ENCODE data around the gene BAIAP2L2. TPM values are rescaled to one million over a fixed set of nuclear protein-coding genes. Genes with fewer than 3 reads are reported as not detected.

BAIAP2L2 gene, protein sequence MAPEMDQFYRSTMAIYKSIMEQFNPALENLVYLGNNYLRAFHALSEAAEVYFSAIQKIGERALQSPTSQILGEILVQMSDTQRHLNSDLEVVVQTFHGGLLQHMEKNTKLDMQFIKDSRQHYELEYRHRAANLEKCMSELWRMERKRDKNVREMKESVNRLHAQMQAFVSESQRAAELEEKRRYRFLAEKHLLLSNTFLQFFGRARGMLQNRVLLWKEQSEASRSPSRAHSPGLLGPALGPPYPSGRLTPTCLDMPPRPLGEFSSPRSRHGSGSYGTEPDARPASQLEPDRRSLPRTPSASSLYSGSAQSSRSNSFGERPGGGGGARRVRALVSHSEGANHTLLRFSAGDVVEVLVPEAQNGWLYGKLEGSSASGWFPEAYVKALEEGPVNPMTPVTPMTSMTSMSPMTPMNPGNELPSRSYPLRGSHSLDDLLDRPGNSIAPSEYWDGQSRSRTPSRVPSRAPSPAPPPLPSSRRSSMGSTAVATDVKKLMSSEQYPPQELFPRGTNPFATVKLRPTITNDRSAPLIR
- polyA plus RNA-seq (2012; ENCODE audit: insufficient read length, low read depth), result 1.2 TPM

DNA sequence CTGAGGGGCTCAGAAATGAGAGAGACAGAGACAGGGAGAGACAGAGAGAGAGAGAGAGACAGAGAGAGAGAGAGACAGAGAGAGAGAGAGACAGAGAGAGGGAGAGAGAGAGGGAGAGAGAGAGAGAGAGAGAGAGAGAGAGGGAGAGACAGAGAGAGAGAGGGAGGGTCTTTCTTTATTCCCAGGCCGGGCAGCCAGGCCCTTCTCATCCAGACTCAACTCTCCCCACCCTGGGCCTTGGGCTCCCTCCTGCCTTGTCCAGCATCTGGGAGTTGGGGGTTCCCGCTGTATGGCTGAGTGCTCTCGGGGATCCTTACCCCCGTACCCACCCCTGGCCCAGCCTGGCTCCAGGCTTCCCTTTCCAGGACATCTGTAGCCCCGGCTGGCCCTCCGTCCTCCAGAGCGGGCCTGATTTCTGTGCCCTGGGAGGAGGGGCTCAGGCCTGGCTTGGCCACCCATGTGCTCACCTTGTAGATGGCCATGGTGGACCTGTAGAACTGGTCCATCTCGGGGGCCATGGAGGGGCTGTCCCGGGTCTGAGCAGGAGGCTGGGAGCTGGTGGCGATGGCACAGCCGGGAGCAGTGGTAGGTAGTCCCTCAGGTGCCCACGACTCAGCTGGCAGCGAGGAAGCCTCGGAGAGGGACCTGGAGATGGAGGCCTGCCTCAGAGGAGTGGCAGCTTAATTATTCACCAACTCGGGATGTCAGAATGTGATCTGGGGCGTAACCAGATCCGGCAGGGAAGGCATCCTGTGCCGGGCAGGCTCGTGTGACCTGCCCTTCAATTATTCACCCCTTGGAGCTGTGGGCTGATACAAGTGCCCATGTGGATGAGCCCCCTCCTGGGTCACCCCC lies at the start of gene BAIAP2L2:
Gene BAIAP2L2, minus strand, starts transcription at position 677 of the 855 bp plus-strand sequence. Its CDS starts 159 bp downstream, at position 518.
- TF ChIP-seq POLR2AphosphoS5 (IDR thresholded peaks at IDR 0.05; ENCODE audit: low read depth, low read length), result no peak
- TF ChIP-seq, protein P1, sequence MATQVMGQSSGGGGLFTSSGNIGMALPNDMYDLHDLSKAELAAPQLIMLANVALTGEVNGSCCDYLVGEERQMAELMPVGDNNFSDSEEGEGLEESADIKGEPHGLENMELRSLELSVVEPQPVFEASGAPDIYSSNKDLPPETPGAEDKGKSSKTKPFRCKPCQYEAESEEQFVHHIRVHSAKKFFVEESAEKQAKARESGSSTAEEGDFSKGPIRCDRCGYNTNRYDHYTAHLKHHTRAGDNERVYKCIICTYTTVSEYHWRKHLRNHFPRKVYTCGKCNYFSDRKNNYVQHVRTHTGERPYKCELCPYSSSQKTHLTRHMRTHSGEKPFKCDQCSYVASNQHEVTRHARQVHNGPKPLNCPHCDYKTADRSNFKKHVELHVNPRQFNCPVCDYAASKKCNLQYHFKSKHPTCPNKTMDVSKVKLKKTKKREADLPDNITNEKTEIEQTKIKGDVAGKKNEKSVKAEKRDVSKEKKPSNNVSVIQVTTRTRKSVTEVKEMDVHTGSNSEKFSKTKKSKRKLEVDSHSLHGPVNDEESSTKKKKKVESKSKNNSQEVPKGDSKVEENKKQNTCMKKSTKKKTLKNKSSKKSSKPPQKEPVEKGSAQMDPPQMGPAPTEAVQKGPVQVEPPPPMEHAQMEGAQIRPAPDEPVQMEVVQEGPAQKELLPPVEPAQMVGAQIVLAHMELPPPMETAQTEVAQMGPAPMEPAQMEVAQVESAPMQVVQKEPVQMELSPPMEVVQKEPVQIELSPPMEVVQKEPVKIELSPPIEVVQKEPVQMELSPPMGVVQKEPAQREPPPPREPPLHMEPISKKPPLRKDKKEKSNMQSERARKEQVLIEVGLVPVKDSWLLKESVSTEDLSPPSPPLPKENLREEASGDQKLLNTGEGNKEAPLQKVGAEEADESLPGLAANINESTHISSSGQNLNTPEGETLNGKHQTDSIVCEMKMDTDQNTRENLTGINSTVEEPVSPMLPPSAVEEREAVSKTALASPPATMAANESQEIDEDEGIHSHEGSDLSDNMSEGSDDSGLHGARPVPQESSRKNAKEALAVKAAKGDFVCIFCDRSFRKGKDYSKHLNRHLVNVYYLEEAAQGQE (IDR thresholded peaks at IDR 0.05; ENCODE audit: insufficient read depth in 1 of 2, low read depth in 2 of 2, low read length in 2 of 2), result no peak
- TF ChIP-seq SIN3A (IDR thresholded peaks at IDR 0.05; ENCODE audit: borderline replicate concordance, insufficient read depth, low read length), result no peak
- no peak for TF ChIP-seq TAF1 (IDR thresholded peaks at IDR 0.05; ENCODE audit: borderline replicate concordance, insufficient read depth, low read length)
- TF ChIP-seq FOXP2 (optimal IDR thresholded peaks at IDR 0.05; ENCODE audit: borderline replicate concordance, extremely low read depth, extremely low read length, insufficient read depth), result no peak

DNA sequence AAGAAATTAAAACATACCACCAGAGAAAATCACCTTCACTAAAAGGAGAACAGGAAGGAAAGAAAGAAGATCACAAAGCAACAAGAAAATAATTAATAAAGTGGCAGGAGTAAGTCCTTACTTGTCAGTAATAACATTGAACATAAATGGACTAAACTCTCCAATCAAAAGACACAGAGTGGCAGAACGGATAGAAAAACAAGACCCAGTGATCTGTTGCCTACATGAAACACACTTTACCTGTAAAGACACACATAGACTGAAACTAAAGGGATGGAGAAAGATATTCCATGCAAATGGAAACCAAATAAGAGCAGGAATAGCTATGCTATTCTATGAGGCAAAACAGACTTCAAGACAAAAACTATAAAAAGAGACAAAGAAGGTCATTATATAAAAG lies 45.2 kb upstream of the BAIAP2L2 start:
- TF ChIP-seq SIN3A (IDR thresholded peaks at IDR 0.05; ENCODE audit: borderline replicate concordance, insufficient read depth, low read length), result no peak
- no peak for TF ChIP-seq FOXP2 (optimal IDR thresholded peaks at IDR 0.05; ENCODE audit: borderline replicate concordance, extremely low read depth, extremely low read length, insufficient read depth)
- TF ChIP-seq, protein P1 (IDR thresholded peaks at IDR 0.05; ENCODE audit: insufficient read depth in 1 of 2, low read depth in 2 of 2, low read length in 2 of 2), result no peak
- no peak for TF ChIP-seq TAF1 (IDR thresholded peaks at IDR 0.05; ENCODE audit: borderline replicate concordance, insufficient read depth, low read length)
- no peak for TF ChIP-seq POLR2AphosphoS5 (IDR thresholded peaks at IDR 0.05; ENCODE audit: low read depth, low read length)

DNA sequence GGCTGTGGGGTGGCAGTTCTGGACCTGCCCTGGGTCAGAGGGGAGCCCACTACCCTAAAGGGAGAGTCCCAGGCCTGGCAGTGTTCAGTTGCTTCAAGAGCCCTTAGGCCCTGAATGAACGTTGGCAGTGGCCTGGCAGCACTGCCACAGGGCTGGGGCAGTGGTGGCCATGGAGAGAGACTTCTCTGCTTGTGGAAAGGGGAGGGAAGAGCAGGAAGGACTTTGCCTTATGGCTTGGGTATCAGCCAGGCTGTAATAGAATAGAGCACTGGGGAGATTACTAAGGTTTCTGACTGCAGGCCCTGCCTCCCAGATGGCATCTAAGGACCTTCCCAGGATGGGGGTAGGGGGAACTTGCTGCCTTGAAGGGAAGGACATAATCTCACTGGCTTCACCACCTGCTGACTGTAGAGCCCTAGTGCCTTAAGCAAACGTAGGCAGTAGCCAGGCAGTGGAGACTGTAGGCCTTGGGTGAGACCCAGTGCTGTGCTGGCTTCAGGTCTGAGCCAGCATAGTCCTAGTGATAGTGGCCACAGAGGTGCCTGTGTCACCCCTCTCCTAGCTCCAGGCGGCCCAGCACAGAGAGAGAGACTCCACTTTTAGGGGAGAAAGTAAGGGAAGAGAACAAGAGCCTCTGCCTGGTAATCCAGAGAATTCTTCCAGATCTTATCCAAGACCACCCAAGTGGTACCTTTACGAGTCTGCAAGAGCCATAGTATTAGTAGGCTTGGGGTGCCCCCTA lies 43.5 kb upstream of the BAIAP2L2 start:
- TF ChIP-seq, protein P1 (IDR thresholded peaks at IDR 0.05; ENCODE audit: insufficient read depth in 1 of 2, low read depth in 2 of 2, low read length in 2 of 2), result no peak
- TF ChIP-seq SIN3A (IDR thresholded peaks at IDR 0.05; ENCODE audit: borderline replicate concordance, insufficient read depth, low read length) (no peak), FOXP2 (optimal IDR thresholded peaks at IDR 0.05; ENCODE audit: borderline replicate concordance, extremely low read depth, extremely low read length, insufficient read depth) (no peak), TAF1 (IDR thresholded peaks at IDR 0.05; ENCODE audit: borderline replicate concordance, insufficient read depth, low read length) (no peak), POLR2AphosphoS5 (IDR thresholded peaks at IDR 0.05; ENCODE audit: low read depth, low read length) (no peak)

DNA sequence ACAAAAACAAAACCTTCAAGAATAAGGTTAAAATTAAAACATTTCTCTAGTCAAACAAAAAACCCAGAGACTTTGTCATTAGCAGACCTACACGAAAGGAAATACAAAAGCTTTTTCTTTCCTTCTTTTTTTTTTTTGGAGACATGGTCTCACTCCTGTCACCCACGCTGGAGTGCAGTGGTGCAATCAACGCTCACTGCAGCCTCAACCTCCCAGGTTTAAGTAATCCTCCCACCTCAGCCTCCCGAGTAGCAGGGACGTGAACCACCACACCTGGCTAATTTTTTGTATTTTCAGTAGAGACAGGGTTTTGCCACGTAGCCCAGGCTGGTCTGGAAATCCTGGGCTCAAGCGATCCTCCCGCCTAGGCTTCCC lies 40.6 kb upstream of the BAIAP2L2 start:
- TF ChIP-seq, protein P1 (IDR thresholded peaks at IDR 0.05; ENCODE audit: insufficient read depth in 1 of 2, low read depth in 2 of 2, low read length in 2 of 2), result no peak
- no peak for TF ChIP-seq FOXP2 (optimal IDR thresholded peaks at IDR 0.05; ENCODE audit: borderline replicate concordance, extremely low read depth, extremely low read length, insufficient read depth)
- TF ChIP-seq TAF1 (IDR thresholded peaks at IDR 0.05; ENCODE audit: borderline replicate concordance, insufficient read depth, low read length), result no peak
- no peak for TF ChIP-seq SIN3A (IDR thresholded peaks at IDR 0.05; ENCODE audit: borderline replicate concordance, insufficient read depth, low read length)
- TF ChIP-seq POLR2AphosphoS5 (IDR thresholded peaks at IDR 0.05; ENCODE audit: low read depth, low read length), result no peak

Data from PFSK-1 (cell line).